Germinal center (tissue), 1 donor: ENCODE measurements around the gene OR5A1.

Source experiments
- DNase-seq: peaks from one replicate; pipeline ENCODE4 v3.0.0; 2012; ENCODE audit warnings: mixed read lengths, low spot score

OR5A1 gene

DNA sequence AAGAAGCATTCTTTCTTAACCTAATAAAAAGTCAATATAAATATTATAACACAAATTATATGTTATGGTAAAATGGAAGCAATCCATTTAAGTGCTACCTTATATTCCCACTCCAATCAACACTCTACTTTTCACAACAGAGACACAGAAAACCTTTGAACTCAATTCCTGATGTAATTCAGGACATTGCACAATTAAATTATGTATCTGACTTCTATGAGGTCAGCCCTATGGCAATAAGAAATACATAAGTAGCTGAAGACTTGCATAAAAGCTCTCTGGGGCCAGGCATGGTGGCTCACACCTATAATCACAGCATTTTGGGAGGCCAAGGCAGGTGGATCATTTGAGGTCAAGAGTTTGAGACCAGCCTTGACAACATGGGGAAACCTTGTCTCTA is 43.6 kb downstream of the OR5A1 start:
- DNase-seq: no peak

DNA sequence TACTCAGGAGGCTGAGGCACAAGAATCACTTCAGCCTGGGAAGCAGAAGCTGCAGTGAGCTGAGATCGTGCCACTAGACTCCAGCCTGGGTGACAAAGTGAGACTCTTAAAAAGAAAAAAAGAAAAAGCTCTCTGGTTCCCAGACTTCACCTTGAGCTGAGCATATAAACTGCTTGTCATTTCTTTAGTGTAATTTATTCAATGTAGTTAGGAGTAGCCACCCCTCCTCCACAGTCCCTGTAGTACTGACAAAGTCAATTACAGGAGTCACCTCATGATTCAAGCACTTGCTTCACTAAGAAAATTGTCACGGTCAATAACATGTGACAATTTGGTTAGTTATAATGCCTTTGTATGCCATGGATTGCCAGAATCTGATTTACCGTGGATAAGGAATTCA is 44.1 kb downstream of the OR5A1 start:
- DNase-seq: no peak
